ENCODE data around the gene PSMD13.

DNA sequence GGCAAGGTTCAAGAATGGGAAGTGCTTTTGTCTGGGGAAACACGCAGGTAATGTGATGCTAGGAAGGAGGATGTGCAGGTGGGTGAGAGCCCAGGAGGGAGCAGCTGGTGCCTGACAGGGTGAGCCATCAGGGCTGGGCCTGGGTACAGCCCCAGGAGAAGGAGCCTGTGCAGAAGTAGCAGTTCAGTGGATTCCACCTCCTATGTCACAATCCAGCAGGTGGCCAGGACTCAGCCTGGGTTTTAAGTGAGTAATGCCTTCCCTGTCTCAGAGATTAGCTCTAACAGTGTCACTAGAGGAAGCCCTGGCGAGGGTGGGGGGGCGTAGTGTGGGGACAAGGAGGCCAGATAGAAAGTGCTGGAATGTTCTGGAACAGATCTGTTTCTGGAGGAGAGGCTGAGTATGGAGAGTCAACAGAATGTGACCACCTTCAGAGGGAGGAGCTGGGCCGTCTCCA lies 21.2 kb upstream of the PSMD13 start:
- TF ChIP-seq CTCF (IDR thresholded peaks at IDR 0.05): no peak
- TF ChIP-seq POLR2AphosphoS5 (IDR thresholded peaks at IDR 0.05; ENCODE audit: insufficient read depth in 1 of 2, low read depth in 1 of 2): no peak
- no peak for TF ChIP-seq POLR2A (IDR thresholded peaks at IDR 0.05)

Measured in vagina (tissue), 2 donors.